NCI-H69 (cell line): ENCODE data around the gene KRT6A.

Source experiments
- DNase-seq: peaks from one replicate; lab custom pipeline; 2025; lab: John Stamatoyannopoulos, UW

The KRT6A gene

DNA sequence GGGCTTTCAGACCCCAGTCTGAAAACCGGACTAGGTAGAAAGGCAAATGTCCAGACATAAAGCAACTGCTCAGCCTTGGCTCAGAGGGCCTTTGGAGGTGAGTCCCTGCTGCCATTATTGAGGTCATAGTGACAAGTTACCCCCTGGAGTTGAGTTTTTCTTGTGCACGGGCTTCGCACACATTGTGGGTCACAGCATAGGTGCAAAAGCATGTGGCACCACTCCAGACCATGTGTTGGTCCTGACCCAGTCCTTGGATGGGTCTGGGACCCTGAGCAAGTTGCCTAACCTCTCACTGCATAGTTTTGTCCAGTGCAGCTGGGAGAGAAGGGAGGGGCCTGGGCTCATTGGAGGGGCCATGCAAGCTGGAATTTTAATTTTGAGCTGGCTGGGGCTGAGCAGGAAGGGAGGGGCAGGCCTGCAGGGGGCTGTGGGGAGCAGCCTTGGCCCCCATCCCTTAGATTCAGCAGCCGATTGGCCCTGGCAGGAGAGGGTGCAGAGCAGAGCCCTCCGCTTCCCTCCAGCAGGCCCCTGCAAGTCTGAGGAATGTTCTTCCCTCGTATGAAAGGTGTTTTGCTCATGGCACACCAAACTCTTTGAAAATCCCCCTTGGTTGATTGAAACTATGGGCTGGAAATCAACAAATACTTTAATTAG lies 31.3 kb upstream of the KRT6A start:
- no peak for DNase-seq

- DNase-seq = no peak
Measured at GRCh38 chr12:52523824-52524223, 30.8 kb upstream of the KRT6A start.

DNA sequence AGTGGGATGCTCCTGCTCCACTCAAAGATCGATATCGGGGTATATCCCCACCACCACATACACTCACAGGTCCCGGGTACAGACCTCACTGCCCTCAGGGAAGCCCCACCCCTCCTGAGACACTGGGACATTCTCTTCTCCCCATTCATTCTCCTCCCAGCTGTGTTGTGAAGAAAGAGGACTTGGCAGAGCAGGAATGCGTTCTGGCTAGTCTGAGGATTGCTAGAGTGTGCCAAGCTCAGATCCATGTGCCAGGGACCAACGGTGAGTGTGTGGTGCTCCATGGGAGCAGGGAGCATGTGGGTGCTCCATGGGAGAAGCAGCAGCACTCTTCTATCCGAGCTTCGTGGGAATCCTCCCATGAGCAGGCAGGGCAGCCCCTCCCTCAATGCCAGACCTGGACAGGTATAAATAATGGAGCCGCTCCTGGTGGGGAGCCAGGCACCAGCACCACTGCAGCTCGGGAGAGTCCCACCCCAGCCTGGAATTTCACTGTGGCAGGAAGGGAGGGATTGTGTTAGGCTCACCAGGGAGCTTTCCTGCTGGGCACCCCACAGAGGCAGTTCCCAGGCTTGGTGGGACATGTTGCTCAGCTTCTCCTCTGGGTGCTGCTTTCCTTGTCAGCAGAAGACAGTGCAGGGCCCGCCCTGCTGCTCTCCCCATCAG lies 29.4 kb upstream of the KRT6A start:
- DNase-seq = no peak

GRCh38 chr12:52521568-52522266 lies 28.7 kb upstream of the KRT6A start:
- no peak for DNase-seq

DNA sequence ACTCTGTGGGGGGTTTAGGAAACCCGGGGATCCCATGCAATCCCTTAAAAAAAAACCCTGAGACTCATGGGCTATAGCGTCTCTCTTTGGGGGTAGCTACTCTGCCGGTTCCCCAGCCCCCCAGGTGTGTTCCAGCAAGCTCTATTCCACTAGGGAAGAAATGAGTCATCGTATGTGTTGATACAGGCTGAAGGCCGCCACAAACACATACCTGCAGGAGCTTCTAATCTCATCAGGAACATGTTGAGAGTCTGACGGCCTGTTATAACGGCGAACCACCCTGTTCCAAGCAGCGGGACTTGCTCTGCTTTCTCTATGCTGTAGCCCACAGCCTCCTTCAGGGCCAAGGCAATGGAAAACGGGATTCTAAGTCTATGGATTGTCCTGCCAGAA lies 28.1 kb upstream of the KRT6A start:
- DNase-seq = no peak

GRCh38 chr12:52519826-52520662 lies 27.0 kb upstream of the KRT6A start, which contains the start of gene KRT5:
KRT5 (minus strand) TSS chr12:52520394; CDS start chr12:52520296, 98 bp downstream.
- peak; percentile 33 for DNase-seq

DNA sequence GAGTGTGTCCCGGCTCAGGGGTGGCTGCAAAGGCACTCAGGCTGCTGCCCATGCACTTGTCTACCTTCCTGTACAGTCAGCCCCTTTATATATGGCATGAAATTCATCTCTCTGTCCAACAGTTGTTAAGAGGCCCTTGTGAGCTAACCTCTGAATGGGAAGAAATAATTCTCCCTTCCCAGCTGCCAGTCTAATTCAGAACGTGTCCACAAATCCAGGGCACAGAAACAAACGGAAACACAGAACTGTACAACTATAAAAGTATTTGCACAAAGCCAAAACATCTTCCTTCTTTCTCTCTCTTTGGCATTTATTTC lies 26.3 kb upstream of the KRT6A start:
- DNase-seq = no peak

DNA sequence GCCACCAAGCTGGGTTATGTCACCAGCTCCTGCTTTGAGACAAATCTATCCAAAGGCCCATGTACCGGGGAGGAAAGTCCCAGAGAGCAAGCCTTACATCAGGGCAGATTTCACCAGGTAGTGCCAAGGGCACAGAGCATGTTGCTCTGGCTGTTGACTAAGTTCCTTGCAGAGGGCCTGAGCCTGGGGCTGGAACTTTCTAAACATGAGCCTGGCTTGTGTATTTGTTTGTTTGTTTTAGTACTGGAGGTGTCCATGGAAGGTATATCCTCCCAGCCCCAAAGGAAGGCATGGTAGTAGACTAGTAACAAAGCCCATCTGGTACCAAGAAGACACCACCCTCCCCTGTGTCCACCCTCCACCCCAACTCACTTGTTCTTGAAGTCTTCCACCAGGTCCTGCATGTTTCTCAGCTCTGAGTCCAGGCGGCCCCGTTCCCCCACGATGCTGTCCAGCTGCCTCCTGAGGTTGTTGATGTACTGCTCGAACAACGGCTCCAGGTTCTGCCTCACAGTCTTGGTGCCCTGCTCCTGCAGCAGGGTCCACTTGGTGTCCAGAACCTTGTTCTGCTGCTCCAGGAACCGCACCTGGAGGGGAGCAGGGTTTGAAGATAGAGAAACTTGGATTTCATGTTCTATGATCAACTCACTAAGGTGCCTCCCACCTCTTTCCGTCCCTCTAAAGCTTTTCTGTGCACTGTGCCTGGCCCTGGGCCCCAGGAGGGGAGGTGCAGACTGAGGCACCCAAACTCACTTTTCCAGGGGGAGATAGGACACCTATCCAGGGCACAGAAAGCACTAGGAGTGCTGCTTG lies 25.7 kb upstream of the KRT6A start:
- DNase-seq = no peak

- no peak for DNase-seq
Measured at GRCh38 chr12:52517888-52518287, 24.8 kb upstream of the KRT6A start.

- no peak for DNase-seq
Measured at GRCh38 chr12:52517005-52517835, 24.2 kb upstream of the KRT6A start.

GRCh38 chr12:52515927-52516831 lies 23.1 kb upstream of the KRT6A start:
- DNase-seq = no peak

- DNase-seq = no peak
Measured at GRCh38 chr12:52515319-52515646, 22.2 kb upstream of the KRT6A start.

GRCh38 chr12:52514471-52515318 lies 21.6 kb upstream of the KRT6A start:
- DNase-seq = no peak

GRCh38 chr12:52513736-52514135 lies 20.7 kb upstream of the KRT6A start:
- no peak for DNase-seq

GRCh38 chr12:52508211-52508610 lies 15.2 kb upstream of the KRT6A start:
- no peak for DNase-seq

DNA sequence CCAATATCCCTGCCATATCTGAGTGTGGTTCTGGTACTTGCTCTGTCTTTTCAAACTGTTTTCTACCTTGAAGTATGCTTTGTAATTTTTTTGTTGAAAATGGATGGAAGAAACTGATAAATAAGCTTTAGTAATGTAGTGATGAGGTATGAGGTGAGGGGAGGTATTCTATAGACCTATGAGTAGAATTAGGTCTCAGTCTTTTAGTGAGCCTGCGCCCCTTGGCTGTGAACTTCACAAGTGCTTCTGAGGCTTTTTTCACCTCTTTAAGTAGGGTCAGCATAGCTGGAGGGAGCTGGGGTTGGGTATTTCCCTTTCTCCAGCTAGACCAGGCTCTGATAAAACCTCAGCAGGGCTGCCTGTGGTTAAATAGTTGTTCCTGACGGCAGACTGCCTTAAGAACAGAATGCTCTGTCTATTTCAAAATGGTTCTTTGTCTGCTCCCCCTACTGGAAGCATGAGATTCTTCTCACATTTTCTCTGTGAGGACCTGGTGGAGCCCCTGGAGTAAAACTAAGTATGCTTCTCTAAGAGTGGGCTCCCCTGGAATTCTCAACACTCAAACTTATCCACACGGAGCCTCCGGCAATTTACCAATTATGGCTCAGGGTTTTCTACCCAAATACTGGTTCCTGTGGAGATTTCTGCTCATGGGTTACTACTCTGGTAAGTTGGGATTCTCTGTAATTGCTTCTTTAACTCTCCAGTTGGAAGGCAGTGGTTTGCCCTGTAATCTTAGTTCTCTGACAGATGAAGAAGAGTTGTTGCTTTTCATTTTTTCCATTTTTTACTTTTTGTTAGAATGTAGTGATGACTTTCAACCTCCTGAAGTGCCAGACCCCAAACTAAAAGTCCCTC lies 14.0 kb upstream of the KRT6A start:
- DNase-seq = peak; percentile 59

DNA sequence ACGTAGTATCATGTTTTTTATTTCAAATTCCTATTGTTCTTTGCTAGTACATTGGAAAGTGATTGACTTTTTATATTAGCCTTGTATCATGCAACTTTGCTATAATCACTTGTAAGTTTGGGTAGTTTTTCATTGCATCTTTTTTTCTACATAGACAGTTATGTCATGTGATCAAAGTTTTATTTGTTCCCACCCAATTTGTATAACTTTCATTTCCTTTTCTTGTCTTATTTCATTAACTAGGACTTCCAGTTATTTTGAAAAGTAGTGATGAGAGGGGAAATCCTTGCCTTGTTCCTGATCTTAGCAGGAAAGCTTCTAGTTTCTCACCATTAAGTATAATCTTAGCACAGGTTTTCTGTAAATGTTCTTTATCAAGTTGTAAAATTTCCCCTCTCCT lies 9.8 kb upstream of the KRT6A start:
- DNase-seq = no peak

GRCh38 chr12:52501490-52501889 lies 8.4 kb upstream of the KRT6A start:
- DNase-seq = no peak
